GM19324 (cell line): ENCODE data around the gene TMPRSS11F.
A peak's percentile ranks its signal among the peaks of the same experiment; 100 is the strongest.
"Not testable (repeated sequence)": the region's sequence is repeated elsewhere in the genome, so short reads cannot be mapped to it uniquely, and the experiment has no call there.

Experiments used
- ATAC-seq: cut with Tn5 transposase; IDR thresholded peaks from one replicate; pipeline ENCODE4 v1.9.1; 2021; ENCODE audit warnings: mild to moderate bottlenecking, moderate library complexity; ENCODE audit not compliant: unreplicated experiment, low FRiP score

The TMPRSS11F gene

GRCh38 chr4:68129793-68130192 lies at the start of gene TMPRSS11F:
Gene TMPRSS11F, minus strand, starts transcription at chr4:68129869. Its CDS starts 49 bp downstream, at chr4:68129820.
- no peak for ATAC-seq

GRCh38 chr4:68176904-68177303 lies 47.2 kb upstream of the TMPRSS11F start:
- no peak for ATAC-seq

- ATAC-seq: no peak
Observed at GRCh38 chr4:68176500-68176899, 46.8 kb upstream of the TMPRSS11F start.

- ATAC-seq: peak; percentile 44
Observed at GRCh38 chr4:68175562-68176155, 46.0 kb upstream of the TMPRSS11F start.

- ATAC-seq: not testable (repeated sequence)
Observed at GRCh38 chr4:68174389-68174788, 44.7 kb upstream of the TMPRSS11F start.

- ATAC-seq: not testable (repeated sequence)
Observed at GRCh38 chr4:68172147-68172546, 42.5 kb upstream of the TMPRSS11F start.

GRCh38 chr4:68167706-68168105 lies 38.0 kb upstream of the TMPRSS11F start:
- ATAC-seq: no peak

GRCh38 chr4:68167166-68167565 lies 37.5 kb upstream of the TMPRSS11F start:
- no peak for ATAC-seq

GRCh38 chr4:68163754-68164153 lies 34.1 kb upstream of the TMPRSS11F start:
- no peak for ATAC-seq

GRCh38 chr4:68162196-68162595 lies 32.5 kb upstream of the TMPRSS11F start:
- no peak for ATAC-seq

GRCh38 chr4:68152411-68152810 lies 22.7 kb upstream of the TMPRSS11F start:
- no peak for ATAC-seq

GRCh38 chr4:68148800-68149685 lies 19.4 kb upstream of the TMPRSS11F start:
- no peak for ATAC-seq

GRCh38 chr4:68147079-68147478 lies 17.4 kb upstream of the TMPRSS11F start:
- ATAC-seq: no peak

GRCh38 chr4:68145261-68145660 lies 15.6 kb upstream of the TMPRSS11F start:
- ATAC-seq: no peak

GRCh38 chr4:68141852-68142251 lies 12.2 kb upstream of the TMPRSS11F start:
- no peak for ATAC-seq

- ATAC-seq: no peak
Observed at GRCh38 chr4:68132342-68132741, 2.7 kb upstream of the TMPRSS11F start.

GRCh38 chr4:68124262-68124661 lies 5.4 kb downstream of the TMPRSS11F start:
- no peak for ATAC-seq

GRCh38 chr4:68123525-68123924 lies 6.1 kb downstream of the TMPRSS11F start:
- no peak for ATAC-seq

- no peak for ATAC-seq
Observed at GRCh38 chr4:68119921-68120320, 9.7 kb downstream of the TMPRSS11F start.

- no peak for ATAC-seq
Observed at GRCh38 chr4:68110441-68110840, 19.2 kb downstream of the TMPRSS11F start.

- ATAC-seq: no peak
Observed at GRCh38 chr4:68109868-68110267, 19.8 kb downstream of the TMPRSS11F start.

- no peak for ATAC-seq
Observed at GRCh38 chr4:68082758-68083157, 46.9 kb downstream of the TMPRSS11F start.
